ENCODE results near the gene WDR18. TPM values are rescaled to one million over a fixed set of nuclear protein-coding genes. Genes with fewer than 3 reads are reported as not detected.

Gene WDR18
- total RNA-seq, 2 donors from 2014 or later = 68.6 to 85.6 TPM

DNA sequence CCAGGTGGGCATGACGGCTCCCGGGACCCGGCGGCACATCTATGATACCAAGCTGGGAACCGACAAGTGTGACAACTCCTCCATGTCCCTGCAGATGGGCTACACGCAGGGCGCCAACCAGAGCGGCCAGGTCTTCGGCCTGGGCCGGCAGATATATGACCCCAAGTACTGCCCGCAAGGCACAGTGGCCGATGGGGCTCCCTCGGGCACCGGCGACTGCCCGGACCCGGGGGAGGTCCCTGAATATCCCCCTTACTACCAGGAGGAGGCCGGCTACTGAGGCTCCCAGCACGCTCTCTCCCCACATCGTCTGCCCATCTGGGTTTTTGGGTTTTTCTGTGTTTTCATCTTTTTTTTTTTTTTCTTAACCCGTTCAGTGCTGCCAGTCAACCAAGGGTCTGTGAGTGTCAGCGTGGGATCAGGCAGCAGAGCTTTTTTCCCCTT lies 53.5 kb downstream of the WDR18 start:
- H3K36me3 Mint-ChIP-seq (ENCODE audit: low read depth) = peaks cover 47% of the 10 kb centered on the region
- no peak overlapping the region for H3K4me3 Mint-ChIP-seq
- H3K4me1 Mint-ChIP-seq = peaks cover 7% of the 10 kb centered on the region

DNA sequence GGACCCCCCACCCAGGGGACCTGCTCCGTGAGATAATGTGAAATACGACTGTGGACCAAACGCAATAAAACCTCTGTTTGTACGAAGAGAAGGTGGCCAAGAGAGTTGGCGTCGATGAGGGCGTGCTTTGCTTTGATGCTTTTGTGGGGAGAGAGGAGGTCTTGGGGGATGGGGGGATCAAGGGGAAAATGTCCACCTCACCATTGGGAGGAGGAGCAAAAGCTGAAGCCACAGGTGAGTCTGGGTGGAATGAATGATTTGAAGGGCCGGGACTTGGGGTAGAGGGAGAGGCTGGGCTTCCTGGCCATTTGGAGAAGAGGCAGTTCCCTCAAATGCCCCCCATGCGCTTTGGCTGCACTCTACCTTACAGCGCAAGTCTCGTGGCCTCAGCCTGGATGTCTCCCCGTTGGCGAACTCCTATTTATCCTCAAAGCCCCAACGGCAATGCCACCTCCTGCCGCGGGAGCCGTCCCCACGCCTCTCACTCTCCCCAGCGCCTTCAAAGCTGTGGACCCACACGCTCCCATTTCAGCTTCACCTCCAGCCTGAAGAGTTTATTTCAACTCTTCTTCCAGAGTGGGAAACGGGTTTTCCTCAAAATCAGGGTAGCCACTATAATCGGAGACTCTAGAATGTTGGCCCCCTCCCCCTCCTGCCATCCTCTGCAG lies 55.0 kb downstream of the WDR18 start:
- Mint-ChIP-seq H3K9me3 (no peaks in the 10 kb centered on the region), H3K27me3 (ENCODE audit: insufficient read depth) (no peaks in the 10 kb centered on the region), H3K36me3 (ENCODE audit: low read depth) (peaks cover 39% of the 10 kb centered on the region), H3K4me3 (peak overlapping the region; percentile 82), H3K27ac (peak overlapping the region; percentile 59), H3K4me1 (peaks cover 7% of the 10 kb centered on the region)
- H3K9ac ChIP-seq (ENCODE audit: extremely low read depth, low read length, poor library complexity, severe bottlenecking) = peak overlapping the region; percentile 35
- TF ChIP-seq, protein P1, sequence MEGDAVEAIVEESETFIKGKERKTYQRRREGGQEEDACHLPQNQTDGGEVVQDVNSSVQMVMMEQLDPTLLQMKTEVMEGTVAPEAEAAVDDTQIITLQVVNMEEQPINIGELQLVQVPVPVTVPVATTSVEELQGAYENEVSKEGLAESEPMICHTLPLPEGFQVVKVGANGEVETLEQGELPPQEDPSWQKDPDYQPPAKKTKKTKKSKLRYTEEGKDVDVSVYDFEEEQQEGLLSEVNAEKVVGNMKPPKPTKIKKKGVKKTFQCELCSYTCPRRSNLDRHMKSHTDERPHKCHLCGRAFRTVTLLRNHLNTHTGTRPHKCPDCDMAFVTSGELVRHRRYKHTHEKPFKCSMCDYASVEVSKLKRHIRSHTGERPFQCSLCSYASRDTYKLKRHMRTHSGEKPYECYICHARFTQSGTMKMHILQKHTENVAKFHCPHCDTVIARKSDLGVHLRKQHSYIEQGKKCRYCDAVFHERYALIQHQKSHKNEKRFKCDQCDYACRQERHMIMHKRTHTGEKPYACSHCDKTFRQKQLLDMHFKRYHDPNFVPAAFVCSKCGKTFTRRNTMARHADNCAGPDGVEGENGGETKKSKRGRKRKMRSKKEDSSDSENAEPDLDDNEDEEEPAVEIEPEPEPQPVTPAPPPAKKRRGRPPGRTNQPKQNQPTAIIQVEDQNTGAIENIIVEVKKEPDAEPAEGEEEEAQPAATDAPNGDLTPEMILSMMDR (conservative IDR thresholded peaks at IDR 0.05) = no peak
- H3K9me3 ChIP-seq (ENCODE audit: control insufficient read depth, low read length) = no peaks in the 10 kb centered on the region
- H3K4me1 ChIP-seq (ENCODE audit: control insufficient read depth, insufficient read depth, low read length) = no peaks in the 10 kb centered on the region
- peak overlapping the region; percentile 91 for H3K4me3 ChIP-seq (ENCODE audit: low read length)
- no peaks in the 10 kb centered on the region for H3K27me3 ChIP-seq (ENCODE audit: control insufficient read depth, insufficient read depth, low read length, poor library complexity, severe bottlenecking)
- H3K27ac ChIP-seq (ENCODE audit: low read depth, low read length) = no peak overlapping the region
- peaks cover 41% of the 10 kb centered on the region for H3K36me3 ChIP-seq (ENCODE audit: control insufficient read depth, insufficient read depth, low read length)
- DNase-seq = peak; percentile 76
- 72% methylated on average over 18 to 22 of the region's 22 CpGs for WGBS, 2 experiments (ENCODE audit: insufficient coverage in 1 of 2, insufficient read length in 1 of 2)

More for the DNA sequence above, 53.5 kb downstream of the WDR18 start:
- Histone ChIP-seq H3K36me3 (ENCODE audit: control insufficient read depth, insufficient read depth, low read length) (peaks cover 46% of the 10 kb centered on the region), H3K27ac (ENCODE audit: low read depth, low read length) (no peak overlapping the region), H3K9ac (ENCODE audit: extremely low read depth, low read length, poor library complexity, severe bottlenecking) (no peak overlapping the region), H3K4me3 (ENCODE audit: low read length) (no peak overlapping the region), H3K4me1 (ENCODE audit: control insufficient read depth, insufficient read depth, low read length) (no peaks in the 10 kb centered on the region), H3K27me3 (ENCODE audit: control insufficient read depth, insufficient read depth, low read length, poor library complexity, severe bottlenecking) (no peaks in the 10 kb centered on the region), H3K9me3 (ENCODE audit: control insufficient read depth, low read length) (no peaks in the 10 kb centered on the region)
- 95% methylated on average over 15 to 22 of the region's 22 CpGs for WGBS, 2 experiments (ENCODE audit: insufficient coverage in 1 of 2, insufficient read length in 1 of 2)
- TF ChIP-seq, protein P1 (conservative IDR thresholded peaks at IDR 0.05) = peak; percentile 29
- Mint-ChIP-seq H3K9me3 (no peaks in the 10 kb centered on the region), H3K27ac (no peak overlapping the region), H3K27me3 (ENCODE audit: insufficient read depth) (no peaks in the 10 kb centered on the region)
- DNase-seq = peak; percentile 48

DNA sequence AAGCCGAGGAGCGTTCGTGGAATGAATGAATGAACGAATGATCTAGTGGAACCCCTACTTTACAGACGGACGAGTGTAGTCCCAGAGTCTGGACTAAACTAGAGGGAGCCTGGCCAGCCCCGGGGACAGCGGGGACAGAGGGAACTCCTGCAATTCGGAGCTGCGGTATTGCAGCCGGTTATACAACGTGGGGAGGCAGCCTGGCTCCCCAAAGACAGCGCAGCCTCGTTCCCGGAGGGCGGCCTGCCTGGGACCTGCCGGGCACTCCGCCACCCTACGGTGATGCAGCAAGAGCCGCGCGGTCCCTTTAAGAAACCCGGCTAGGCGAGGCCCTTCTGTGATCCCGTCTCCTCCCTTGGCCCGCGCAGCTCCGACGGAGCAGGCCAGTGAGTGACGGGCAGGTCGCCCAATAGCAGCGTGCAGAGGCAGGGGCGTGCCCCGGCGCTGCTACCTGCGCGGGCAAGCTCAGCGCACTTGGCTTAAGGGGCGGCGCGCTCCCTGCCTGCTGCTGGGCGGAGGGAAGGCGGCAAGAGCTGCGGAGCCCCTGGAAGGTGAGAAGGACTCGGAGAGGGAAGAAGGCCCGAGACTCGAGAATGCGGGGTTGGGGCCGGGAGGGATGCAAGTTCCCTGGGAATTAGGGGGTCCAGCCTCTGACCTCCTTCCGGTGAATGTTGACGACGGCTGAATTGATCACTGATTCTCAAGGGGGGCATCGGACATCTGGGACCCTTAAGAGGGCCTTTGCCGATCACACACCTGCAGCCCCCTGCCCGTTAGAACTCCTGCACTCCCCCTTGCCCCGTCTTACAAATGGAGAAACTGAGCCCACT lies 55.7 kb downstream of the WDR18 start, which contains the start of gene ABCA7:
Gene ABCA7 (plus strand): TSS at position 462 of the 830 bp plus-strand sequence. CDS start 1,255 bp downstream, outside the sequence.
- H3K9me3 Mint-ChIP-seq = no peaks in the 10 kb centered on the region
- Histone ChIP-seq H3K36me3 (ENCODE audit: control insufficient read depth, insufficient read depth, low read length) (peaks cover 45% of the 10 kb centered on the region), H3K27me3 (ENCODE audit: control insufficient read depth, insufficient read depth, low read length, poor library complexity, severe bottlenecking) (no peaks in the 10 kb centered on the region), H3K9me3 (ENCODE audit: control insufficient read depth, low read length) (no peaks in the 10 kb centered on the region), H3K9ac (ENCODE audit: extremely low read depth, low read length, poor library complexity, severe bottlenecking) (peak within 1 kb of the TSS; percentile 71), H3K27ac (ENCODE audit: low read depth, low read length) (no peak within 1 kb of the TSS), H3K4me3 (ENCODE audit: low read length) (peak within 1 kb of the TSS; percentile 91), H3K4me1 (ENCODE audit: control insufficient read depth, insufficient read depth, low read length) (no peaks in the 10 kb centered on the region)
- no peaks in the 10 kb centered on the region for H3K27me3 Mint-ChIP-seq (ENCODE audit: insufficient read depth)
- H3K27ac Mint-ChIP-seq = peak within 1 kb of the TSS; percentile 93
- DNase-seq = peak; percentile 100
- TF ChIP-seq, protein P1 (conservative IDR thresholded peaks at IDR 0.05) = no peak
- WGBS, 2 experiments (ENCODE audit: insufficient coverage in 1 of 2, insufficient read length in 1 of 2) = 5 to 8% methylated on average over 28 to 56 of the region's 56 CpGs
- H3K36me3 Mint-ChIP-seq (ENCODE audit: low read depth) = peaks cover 40% of the 10 kb centered on the region
- peak within 1 kb of the TSS; percentile 82 for H3K4me3 Mint-ChIP-seq
- H3K4me1 Mint-ChIP-seq = peaks cover 7% of the 10 kb centered on the region

All from endodermal cell (in vitro differentiated cells).